Activated CD8-positive, alpha-beta memory T cell treated with anti-CD3 and anti-CD28 coated beads, Interleukin-2, amount 50 U/mL, for 1 hour (primary cell): ENCODE measurements around the gene FNDC3B.

Experiments used
- DNase-seq: peaks from one replicate; pipeline ENCODE4 v3.0.0-alpha.2; 2020; ENCODE audit errors: extremely low read depth

The FNDC3B gene

DNA sequence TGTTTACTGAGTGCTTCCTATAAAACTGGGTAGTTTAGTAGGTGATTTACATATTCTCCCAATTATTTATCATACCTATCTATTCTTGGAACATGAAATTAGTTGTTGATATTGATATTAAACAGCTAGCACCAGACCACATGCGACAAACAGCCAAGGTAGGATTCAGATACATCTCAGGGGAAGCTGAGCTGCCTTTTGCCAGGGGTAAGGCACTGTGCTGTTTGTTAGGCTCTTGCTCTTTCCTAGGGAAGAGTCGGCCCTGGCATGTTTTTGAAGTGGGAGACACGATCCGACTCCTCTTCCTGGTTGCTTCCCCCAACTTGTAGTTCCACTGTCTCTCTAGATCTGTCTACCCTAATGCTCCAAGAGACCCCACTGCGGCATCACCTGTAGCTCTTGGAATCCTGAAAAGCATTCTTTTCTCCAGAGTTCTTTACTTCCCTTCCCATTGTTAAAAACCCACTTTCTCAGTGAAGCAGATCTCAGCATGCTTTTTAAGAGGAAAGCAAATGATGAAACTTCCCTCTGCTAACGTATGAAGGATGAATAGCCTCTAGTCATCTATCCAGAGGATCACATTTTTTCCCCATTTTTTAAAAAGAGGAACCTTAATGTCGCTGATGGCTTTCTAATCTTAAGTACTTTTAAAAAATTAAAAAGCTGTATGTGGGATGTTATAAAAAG, 270.5 kb downstream of the FNDC3B start:
- DNase-seq: no peak

- no peak for DNase-seq
These were observed 271.0 kb downstream of the FNDC3B start for GRCh38 chr3:172310428-172310760.

DNA sequence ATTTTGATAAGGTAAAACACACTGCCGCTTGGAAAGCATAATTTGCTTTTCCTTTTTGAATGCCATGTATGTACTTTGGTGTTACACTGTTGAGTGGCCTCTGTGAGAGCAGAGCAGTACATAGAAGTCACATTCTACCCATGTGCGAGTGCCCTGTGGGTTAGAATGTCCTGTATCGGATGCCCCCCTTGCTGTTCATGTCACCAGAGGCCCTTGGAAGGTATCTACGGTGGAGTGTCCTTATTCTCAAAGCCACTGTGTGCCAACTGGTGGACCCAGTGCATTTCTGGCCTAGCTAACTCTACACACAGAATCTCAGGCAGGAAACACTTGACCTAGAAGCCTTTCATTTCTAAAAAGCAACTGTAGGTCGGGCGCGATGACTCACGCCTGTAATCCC, 271.8 kb downstream of the FNDC3B start:
- DNase-seq: no peak

DNA sequence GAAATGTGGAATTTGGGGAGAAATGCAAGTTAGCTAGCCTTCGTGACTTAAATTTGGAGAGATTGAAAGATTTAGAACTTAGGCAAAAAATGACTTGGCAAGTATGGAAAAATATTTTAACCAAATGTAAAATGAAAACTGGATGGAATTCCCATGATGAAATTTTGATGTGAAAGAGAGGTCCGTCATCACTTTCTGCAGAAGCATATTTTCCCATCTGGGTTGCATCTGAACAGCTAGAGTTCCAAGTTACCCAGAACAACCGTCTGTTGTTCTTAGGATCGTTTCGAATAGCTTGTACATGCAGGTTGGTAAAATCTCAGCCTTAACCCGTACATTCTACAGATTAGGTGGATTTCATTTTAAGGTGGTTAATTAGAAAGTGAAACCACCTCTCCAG, 272.6 kb downstream of the FNDC3B start:
- DNase-seq: no peak

- DNase-seq: no peak
These were observed 273.3 kb downstream of the FNDC3B start for GRCh38 chr3:172312711-172313110.

DNA sequence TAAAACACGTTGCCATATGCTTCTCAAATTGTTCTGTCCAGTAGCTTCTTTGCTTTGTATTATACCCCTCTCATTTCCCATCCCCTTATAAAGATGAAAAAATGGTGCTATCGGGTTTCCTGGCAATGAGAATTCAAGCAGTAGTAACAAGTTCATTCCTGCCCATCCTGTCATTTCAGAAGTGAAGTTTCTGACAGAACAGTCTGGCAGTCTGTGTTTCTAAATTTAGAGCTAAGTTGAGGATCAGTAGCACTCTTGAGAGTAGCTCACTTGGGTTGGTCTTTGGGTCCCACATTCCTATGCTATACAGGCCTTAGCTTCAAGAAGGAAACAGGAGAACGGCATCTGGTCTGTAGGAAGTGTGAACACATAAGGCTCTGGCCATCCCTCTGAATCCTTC, 274.3 kb downstream of the FNDC3B start:
- DNase-seq: no peak

DNA sequence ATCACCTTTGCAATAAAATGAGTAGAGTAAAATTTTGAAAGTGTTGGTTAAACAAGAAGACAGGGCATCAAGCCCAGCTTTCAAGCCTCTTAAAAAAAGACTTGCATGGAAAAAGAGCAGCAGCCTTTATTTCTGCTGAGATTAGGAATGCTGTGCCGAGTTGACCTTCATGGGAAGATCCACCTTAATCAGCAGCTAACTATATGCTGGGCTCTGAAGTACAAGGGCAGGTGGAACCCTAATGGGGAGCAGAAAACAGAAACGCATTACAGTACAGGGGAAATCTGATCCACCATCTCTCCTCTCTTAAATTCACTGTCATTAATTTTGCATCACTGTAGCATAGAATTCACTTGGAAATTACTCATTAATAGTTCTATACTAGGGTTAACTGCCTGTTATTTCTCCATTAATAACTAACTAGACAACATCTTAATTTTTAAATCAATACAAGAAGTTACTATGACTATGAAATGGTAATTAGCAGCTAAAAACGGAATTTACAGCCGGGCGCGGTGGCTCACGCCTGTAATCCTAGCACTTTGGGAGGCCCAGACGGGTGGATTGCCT, 275.3 kb downstream of the FNDC3B start:
- DNase-seq: no peak

GRCh38 chr3:172315401-172316091, 276.2 kb downstream of the FNDC3B start:
- no peak for DNase-seq

DNA sequence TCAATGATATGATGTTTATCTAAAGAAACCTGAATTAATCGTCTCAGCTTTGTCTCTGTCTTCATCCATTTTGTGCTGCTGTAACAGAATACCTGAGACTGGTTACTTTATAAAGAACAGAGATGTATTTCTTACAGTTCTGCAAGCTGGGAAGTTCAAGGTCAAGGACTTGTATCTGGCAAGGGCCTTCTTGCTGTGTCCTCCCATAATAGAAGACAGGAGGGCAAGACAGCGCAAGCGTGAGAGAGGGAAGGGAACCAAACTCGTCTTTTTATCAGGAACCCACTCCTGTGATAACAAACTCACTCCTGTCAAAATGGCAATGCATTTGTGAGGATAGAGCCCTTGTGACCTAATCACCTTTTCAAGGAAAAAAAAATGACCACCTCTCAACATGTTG, 277.4 kb downstream of the FNDC3B start:
- no peak for DNase-seq

DNA sequence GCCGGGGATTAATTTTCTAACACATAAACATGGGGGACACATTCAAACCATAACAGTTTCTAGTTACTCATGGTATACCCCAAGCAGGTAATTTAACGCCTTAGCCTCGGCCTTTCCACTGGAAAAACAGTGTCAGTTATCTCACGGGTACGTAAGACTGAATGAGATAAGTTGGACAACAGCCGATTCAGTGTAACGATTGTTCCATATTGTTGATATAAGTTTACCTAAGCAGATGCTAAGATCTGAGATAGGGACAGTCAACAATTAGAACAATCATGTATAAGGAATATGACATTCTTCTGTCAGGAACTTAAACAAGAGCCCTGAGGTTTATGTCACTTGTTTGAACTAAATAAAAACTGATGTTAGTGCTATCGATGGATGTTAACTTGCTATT, 278.1 kb downstream of the FNDC3B start:
- DNase-seq: no peak

DNA sequence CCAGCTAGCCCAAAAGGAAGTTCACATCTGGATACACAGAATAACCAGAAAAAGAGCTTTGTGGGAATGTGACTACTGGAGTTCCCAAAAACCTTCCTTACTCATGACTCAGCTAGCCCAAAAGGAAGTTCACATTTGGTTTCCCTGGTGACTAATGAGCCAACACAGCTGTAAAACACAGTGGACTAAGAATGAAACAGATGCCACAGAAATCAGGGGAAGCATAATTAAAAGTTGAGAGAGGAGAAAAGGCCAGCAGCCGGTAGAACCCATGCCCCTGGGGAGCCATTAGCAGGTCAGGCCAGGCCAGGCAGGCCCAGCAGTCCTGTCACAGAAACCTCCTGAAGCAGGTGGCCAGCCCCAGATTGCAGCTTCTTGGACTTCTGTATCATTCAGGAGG, 278.6 kb downstream of the FNDC3B start:
- DNase-seq: no peak

GRCh38 chr3:172319595-172319994, 280.2 kb downstream of the FNDC3B start:
- DNase-seq: no peak

- DNase-seq: no peak
These were observed 281.1 kb downstream of the FNDC3B start for GRCh38 chr3:172320468-172320867.

DNA sequence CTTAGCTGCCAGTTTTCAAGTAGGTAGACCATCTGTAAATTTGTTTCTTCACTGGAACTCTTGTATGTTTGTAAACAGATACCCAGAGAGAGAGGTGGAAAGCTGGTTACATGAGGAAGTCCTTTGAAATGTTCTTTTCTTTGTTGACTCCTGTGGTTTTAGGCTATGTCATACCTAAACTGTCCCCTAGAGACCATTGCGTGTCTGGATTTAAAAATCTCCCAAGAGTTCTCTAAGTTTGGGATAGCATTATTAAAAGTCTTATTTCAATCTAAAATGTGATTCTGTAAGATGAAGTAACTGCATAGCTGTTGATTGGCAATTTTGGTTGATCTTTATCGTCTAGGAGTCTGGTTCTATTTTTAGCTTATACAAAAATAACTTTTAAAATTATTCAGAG, 281.7 kb downstream of the FNDC3B start:
- no peak for DNase-seq

- DNase-seq: no peak
These were observed 284.7 kb downstream of the FNDC3B start for GRCh38 chr3:172323894-172324610.

- no peak for DNase-seq
These were observed 285.3 kb downstream of the FNDC3B start for GRCh38 chr3:172324611-172325203.

GRCh38 chr3:172325461-172325860, 286.1 kb downstream of the FNDC3B start:
- DNase-seq: no peak

DNA sequence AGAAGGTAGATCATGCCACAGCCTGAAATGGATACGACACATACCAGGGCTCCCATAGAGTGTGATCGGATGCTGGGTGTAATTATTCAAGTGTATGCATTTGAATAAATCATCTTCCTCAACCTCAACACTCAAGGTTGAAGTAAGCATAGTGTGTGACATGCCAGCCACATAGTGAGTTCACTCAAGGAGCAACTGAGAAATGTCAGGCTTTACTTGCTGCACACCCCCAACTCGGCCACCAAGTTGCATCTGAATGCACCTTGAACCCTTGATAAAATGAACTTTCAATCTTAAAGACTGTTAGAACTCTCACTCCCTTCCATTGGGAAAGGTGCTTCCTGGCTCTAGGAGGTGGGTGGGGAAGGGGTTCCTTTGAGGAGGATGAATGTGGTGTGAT, 287.6 kb downstream of the FNDC3B start:
- no peak for DNase-seq

DNA sequence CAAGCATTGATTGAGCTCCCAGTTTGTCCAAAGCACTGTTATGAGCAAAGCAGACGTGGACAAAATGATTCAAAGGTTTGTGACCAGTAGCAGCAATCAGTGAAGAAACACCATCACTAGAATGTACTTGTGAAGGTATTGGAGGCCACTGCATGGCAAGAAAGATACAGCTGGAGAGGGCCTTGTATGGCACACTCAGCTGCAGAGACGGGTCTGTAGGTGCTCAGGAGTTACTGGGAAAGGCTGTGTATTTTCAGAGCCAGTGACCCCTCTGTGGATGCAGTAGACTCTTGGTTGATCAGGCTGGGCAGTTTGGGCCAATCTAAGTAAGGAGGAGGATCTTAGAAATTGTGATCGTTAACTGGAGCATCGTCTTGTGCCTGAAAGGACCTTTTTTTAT, 288.9 kb downstream of the FNDC3B start:
- no peak for DNase-seq

DNA sequence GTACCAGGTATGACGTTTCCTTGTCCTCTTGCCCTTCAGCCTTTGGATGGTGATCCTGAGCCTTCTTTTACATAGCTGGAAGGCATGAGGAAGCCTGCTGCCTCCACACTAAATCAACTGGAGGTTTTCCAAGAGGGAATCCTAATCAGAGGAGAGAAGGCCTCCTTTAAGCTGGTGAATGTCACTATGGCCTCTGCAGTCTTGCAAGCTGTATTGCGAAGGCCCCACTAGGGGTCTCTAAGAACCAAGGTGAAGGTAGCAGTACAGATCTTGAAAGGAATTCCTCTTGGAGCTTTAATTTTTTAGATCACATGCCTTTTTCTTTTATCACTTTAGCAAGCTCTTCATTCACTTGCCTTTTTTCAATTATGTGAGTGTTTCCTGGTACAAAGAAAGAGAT, 289.7 kb downstream of the FNDC3B start:
- DNase-seq: no peak

DNA sequence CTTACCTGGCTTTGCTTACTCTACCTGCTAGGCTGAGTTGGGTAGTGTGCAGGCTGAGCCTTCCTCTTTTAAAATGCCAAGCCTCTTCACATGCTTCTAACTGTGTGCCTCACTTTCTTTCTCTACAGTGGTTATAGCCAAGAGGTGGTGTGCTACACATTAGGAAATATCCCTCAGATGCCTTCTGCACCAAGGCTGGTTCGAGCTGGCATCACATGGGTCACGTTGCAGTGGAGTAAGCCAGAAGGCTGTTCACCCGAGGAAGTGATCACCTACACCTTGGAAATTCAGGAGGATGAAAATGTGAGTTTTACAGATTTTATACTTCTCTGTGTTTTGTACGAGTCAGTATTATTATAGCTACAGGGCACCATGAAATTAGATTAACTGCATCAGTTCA, 291.0 kb downstream of the FNDC3B start:
- DNase-seq: no peak

GRCh38 chr3:172332256-172333041, 293.1 kb downstream of the FNDC3B start:
- DNase-seq: no peak
